Nephron (organoid): ENCODE measurements around the gene LHFPL4.
"Not testable (repeated sequence)": the region's sequence is repeated elsewhere in the genome, so short reads cannot be mapped to it uniquely, and the experiment has no call there.

Experiments used
- H3K27ac Mint-ChIP-seq, 3 experiments: 2 replicates each; pipeline ENCODE4 v1.8.0; 2020; ENCODE audit warnings: mixed read lengths in 3 of 3, mild to moderate bottlenecking in 2 of 3, moderate library complexity in 1 of 3
- H3K27me3 Mint-ChIP-seq: 2 replicates; pipeline ENCODE4 v1.8.0; 2021; ENCODE audit warnings: low read depth, mild to moderate bottlenecking, moderate library complexity, mixed read lengths
- H3K36me3 Mint-ChIP-seq: 2 replicates; pipeline ENCODE4 v1.8.0; 2020; ENCODE audit warnings: low read depth, mixed read lengths
- H3K4me1 Mint-ChIP-seq: 2 replicates; pipeline ENCODE4 v1.8.0; 2020; ENCODE audit warnings: mixed read lengths
- H3K4me3 Mint-ChIP-seq, 3 experiments: 2 replicates each; pipeline ENCODE4 v1.8.0; 2020; ENCODE audit warnings: mild to moderate bottlenecking in 3 of 3, mixed read lengths in 3 of 3, moderate library complexity in 2 of 3
- H3K9me3 Mint-ChIP-seq: 2 replicates; pipeline ENCODE4 v1.8.0; 2020; ENCODE audit warnings: mixed read lengths
- CTCF ChIP-seq, 3 experiments: fragments of 200-600 bp; sonication (generic); IDR thresholded peaks; one replicate each; pipeline ENCODE4 v1.5.0; 2021; ENCODE audit warnings: antibody characterized with exemption in 3 of 3; ENCODE audit not compliant: unreplicated experiment in 3 of 3

The LHFPL4 gene

GRCh38 chr3:9553021-9553947 lies at the start of gene LHFPL4:
Gene LHFPL4, minus strand, starts transcription at chr3:9553822. Its CDS starts 1,143 bp downstream, at chr3:9552679.
- Mint-ChIP-seq H3K9me3 (no peaks in the 10 kb centered on the region), H3K27me3 (peaks cover 73% of the 10 kb centered on the region), H3K27ac (no peak within 1 kb of the TSS), H3K4me3 (no peak within 1 kb of the TSS), H3K4me1 (peaks cover 4% of the 10 kb centered on the region), H3K36me3 (no peaks in the 10 kb centered on the region)
- TF ChIP-seq CTCF (IDR thresholded peaks at IDR 0.05; ENCODE audit: unreplicated experiment in 3 of 3), result no peak

GRCh38 chr3:9602620-9603019 lies 49.0 kb upstream of the LHFPL4 start:
- H3K36me3 Mint-ChIP-seq, result no peaks in the 10 kb centered on the region
- H3K4me1 Mint-ChIP-seq, result no peaks in the 10 kb centered on the region
- no peak for TF ChIP-seq CTCF (IDR thresholded peaks at IDR 0.05; ENCODE audit: unreplicated experiment in 3 of 3)
- H3K4me3 Mint-ChIP-seq, result no peak overlapping the region
- peaks cover 20% of the 10 kb centered on the region for H3K9me3 Mint-ChIP-seq
- peaks cover 32% of the 10 kb centered on the region for H3K27me3 Mint-ChIP-seq
- no peak overlapping the region for H3K27ac Mint-ChIP-seq

- not testable (repeated sequence) for H3K27ac Mint-ChIP-seq, H3K4me3 Mint-ChIP-seq, H3K36me3 Mint-ChIP-seq, H3K4me1 Mint-ChIP-seq
- peaks cover 36% of the 10 kb centered on the region for H3K27me3 Mint-ChIP-seq
- peaks cover 19% of the 10 kb centered on the region for H3K9me3 Mint-ChIP-seq
Measured at GRCh38 chr3:9601006-9601581, 47.5 kb upstream of the LHFPL4 start.

- H3K36me3 Mint-ChIP-seq, result no peaks in the 10 kb centered on the region
- H3K4me1 Mint-ChIP-seq, result no peaks in the 10 kb centered on the region
- H3K27me3 Mint-ChIP-seq, result peaks cover 36% of the 10 kb centered on the region
- TF ChIP-seq CTCF (IDR thresholded peaks at IDR 0.05; ENCODE audit: unreplicated experiment in 3 of 3), result no peak
- no peak overlapping the region for H3K27ac Mint-ChIP-seq
- H3K4me3 Mint-ChIP-seq, result peak overlapping the region in 1 of 3 experiments; percentile 7
- H3K9me3 Mint-ChIP-seq, result peaks cover 19% of the 10 kb centered on the region
Measured at GRCh38 chr3:9600597-9600996, 47.0 kb upstream of the LHFPL4 start.

- peak overlapping the region in 1 of 3 experiments; percentile 13 for H3K27ac Mint-ChIP-seq
- H3K4me3 Mint-ChIP-seq, result no peak overlapping the region
- no peaks in the 10 kb centered on the region for H3K4me1 Mint-ChIP-seq
- peaks cover 29% of the 10 kb centered on the region for H3K27me3 Mint-ChIP-seq
- no peak for TF ChIP-seq CTCF (IDR thresholded peaks at IDR 0.05; ENCODE audit: unreplicated experiment in 3 of 3)
- no peaks in the 10 kb centered on the region for H3K36me3 Mint-ChIP-seq
- peaks cover 19% of the 10 kb centered on the region for H3K9me3 Mint-ChIP-seq
Measured at GRCh38 chr3:9598783-9599387, 45.3 kb upstream of the LHFPL4 start.

- no peak overlapping the region for H3K27ac Mint-ChIP-seq
- H3K4me1 Mint-ChIP-seq, result no peaks in the 10 kb centered on the region
- no peak for TF ChIP-seq CTCF (IDR thresholded peaks at IDR 0.05; ENCODE audit: unreplicated experiment in 3 of 3)
- peaks cover 10% of the 10 kb centered on the region for H3K27me3 Mint-ChIP-seq
- no peak overlapping the region for H3K4me3 Mint-ChIP-seq
- H3K36me3 Mint-ChIP-seq, result no peaks in the 10 kb centered on the region
- H3K9me3 Mint-ChIP-seq, result peaks cover 16% of the 10 kb centered on the region
Measured at GRCh38 chr3:9595877-9596276, 42.3 kb upstream of the LHFPL4 start.

- H3K27ac Mint-ChIP-seq, H3K4me1 Mint-ChIP-seq, H3K36me3 Mint-ChIP-seq, H3K4me3 Mint-ChIP-seq, H3K9me3 Mint-ChIP-seq, H3K27me3 Mint-ChIP-seq: not testable (repeated sequence)
Measured at GRCh38 chr3:9591781-9592180, 38.2 kb upstream of the LHFPL4 start.
